ENCODE data around the gene AKR1C4. TPM values are rescaled to one million over a fixed set of nuclear protein-coding genes. Genes with fewer than 3 reads are reported as not detected.

Gene AKR1C4
- polyA plus RNA-seq, 4 donors: not detected

- DNase-seq (ENCODE audit: low read depth in 4 of 4, low spot score in 3 of 4): no peak
These were observed 64.2 kb downstream of the AKR1C4 start for GRCh38 chr10:5260828-5261227.

GRCh38 chr10:5265139-5265538 lies 68.5 kb downstream of the AKR1C4 start:
- no peak for DNase-seq (ENCODE audit: low read depth in 4 of 4, low spot score in 3 of 4)

- no peak for DNase-seq (ENCODE audit: low read depth in 4 of 4, low spot score in 3 of 4)
These were observed 69.7 kb downstream of the AKR1C4 start for GRCh38 chr10:5266351-5266750.

- no peak for DNase-seq (ENCODE audit: low read depth in 4 of 4, low spot score in 3 of 4)
These were observed 70.2 kb downstream of the AKR1C4 start for GRCh38 chr10:5266804-5267203.

DNA sequence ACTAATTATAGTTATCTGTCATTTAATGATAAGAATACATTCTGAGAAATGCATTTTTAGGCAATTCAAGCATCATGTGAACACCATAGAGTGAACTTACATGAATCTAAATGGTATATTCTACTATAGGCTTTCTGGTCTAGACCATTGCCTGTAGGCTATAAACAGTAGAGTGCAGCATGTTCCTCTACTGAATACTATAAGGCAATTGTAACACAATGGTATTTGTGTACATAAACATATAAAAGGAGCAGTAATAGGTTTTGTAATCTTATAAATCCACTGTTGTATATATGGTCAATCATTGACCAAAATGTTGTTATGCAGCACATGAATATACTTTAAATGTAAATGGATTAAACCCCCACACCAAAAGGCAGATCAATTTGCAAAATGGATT lies 71.6 kb downstream of the AKR1C4 start:
- DNase-seq (ENCODE audit: low read depth in 4 of 4, low spot score in 3 of 4): no peak

Other genes starting within 250 kb of the AKR1C4 start
- 10 to 100 TPM; 10.2 to 14.0 (median 11.9) TPM for gene AKR1C1, start 233.4 kb upstream of the AKR1C4 start, polyA plus RNA-seq (ENCODE audit: insufficient read length in 4 of 4)
- 10 to 100 TPM in 1 of 4 donors, 1 to 10 TPM in 3; 5.9 to 11.4 (median 8.0) TPM for gene AKR1C2, start 193.0 kb upstream of the AKR1C4 start, polyA plus RNA-seq (ENCODE audit: insufficient read length in 4 of 4)
- gene AKR1C3, start 102.4 kb upstream of the AKR1C4 start, polyA plus RNA-seq (ENCODE audit: insufficient read length in 4 of 4): 10 to 100 TPM; 59.0 to 81.7 (median 67.8) TPM
- under 1 TPM; 0.13 to 0.64 (median 0.27) TPM for gene AKR1C8, start 11.7 kb upstream of the AKR1C4 start, polyA plus RNA-seq (ENCODE audit: insufficient read length in 4 of 4)
- 1 to 10 TPM; 1.7 to 2.7 (median 2.1) TPM for gene UCN3, start 168.1 kb downstream of the AKR1C4 start, polyA plus RNA-seq (ENCODE audit: insufficient read length in 4 of 4)
- under 1 TPM in 3 of 4 donors, not detected in 1; 0.13 to 0.38 (median 0.23) TPM for gene TUBAL3, start 208.0 kb downstream of the AKR1C4 start, polyA plus RNA-seq (ENCODE audit: insufficient read length in 4 of 4)
- 100 to 1,000 TPM; 112 to 162 (median 144) TPM for gene NET1, start 215.7 kb downstream of the AKR1C4 start, polyA plus RNA-seq (ENCODE audit: insufficient read length in 4 of 4)